ENCODE results near the gene KCNJ14. TPM values are rescaled to one million over a fixed set of nuclear protein-coding genes. Genes with fewer than 3 reads are reported as not detected.
A peak's percentile ranks its signal among the peaks of the same experiment; 100 is the strongest.

The KCNJ14 gene
- total and polyA plus RNA-seq, 11 donors: 0.20 to 2.0 (median 0.40) TPM

- H3K9me3 ChIP-seq: no peaks in the 10 kb centered on the region
- peaks cover 2 to 25% (median 16%) of the 10 kb centered on the region in 12 donors for H3K4me1 ChIP-seq
- TF ChIP-seq, protein P1, sequence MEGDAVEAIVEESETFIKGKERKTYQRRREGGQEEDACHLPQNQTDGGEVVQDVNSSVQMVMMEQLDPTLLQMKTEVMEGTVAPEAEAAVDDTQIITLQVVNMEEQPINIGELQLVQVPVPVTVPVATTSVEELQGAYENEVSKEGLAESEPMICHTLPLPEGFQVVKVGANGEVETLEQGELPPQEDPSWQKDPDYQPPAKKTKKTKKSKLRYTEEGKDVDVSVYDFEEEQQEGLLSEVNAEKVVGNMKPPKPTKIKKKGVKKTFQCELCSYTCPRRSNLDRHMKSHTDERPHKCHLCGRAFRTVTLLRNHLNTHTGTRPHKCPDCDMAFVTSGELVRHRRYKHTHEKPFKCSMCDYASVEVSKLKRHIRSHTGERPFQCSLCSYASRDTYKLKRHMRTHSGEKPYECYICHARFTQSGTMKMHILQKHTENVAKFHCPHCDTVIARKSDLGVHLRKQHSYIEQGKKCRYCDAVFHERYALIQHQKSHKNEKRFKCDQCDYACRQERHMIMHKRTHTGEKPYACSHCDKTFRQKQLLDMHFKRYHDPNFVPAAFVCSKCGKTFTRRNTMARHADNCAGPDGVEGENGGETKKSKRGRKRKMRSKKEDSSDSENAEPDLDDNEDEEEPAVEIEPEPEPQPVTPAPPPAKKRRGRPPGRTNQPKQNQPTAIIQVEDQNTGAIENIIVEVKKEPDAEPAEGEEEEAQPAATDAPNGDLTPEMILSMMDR (IDR thresholded peaks at IDR 0.05): no peak
- no peak for TF ChIP-seq POLR2A (IDR thresholded peaks at IDR 0.05)
- H3K4me3 ChIP-seq: no peak overlapping the region
- no peaks in the 10 kb centered on the region for H3K27me3 ChIP-seq
- intact Hi-C loops (cut with DNase I): no loop called here
- WGBS, 4 donors: 67 to 77% (median 74%) methylated on average over 11 to 16 of the region's 16 CpGs
- no peak for ATAC-seq
- no peak overlapping the region for H3K27ac ChIP-seq
- DNase-seq: peak in 1 of 5 donors; percentile 47
- H3K36me3 ChIP-seq: peaks cover 0 to 17% (median 14%) of the 10 kb centered on the region in 9 donors
These were observed 11.4 kb downstream of the KCNJ14 start for GRCh38 chr19:48466561-48467325.

DNA sequence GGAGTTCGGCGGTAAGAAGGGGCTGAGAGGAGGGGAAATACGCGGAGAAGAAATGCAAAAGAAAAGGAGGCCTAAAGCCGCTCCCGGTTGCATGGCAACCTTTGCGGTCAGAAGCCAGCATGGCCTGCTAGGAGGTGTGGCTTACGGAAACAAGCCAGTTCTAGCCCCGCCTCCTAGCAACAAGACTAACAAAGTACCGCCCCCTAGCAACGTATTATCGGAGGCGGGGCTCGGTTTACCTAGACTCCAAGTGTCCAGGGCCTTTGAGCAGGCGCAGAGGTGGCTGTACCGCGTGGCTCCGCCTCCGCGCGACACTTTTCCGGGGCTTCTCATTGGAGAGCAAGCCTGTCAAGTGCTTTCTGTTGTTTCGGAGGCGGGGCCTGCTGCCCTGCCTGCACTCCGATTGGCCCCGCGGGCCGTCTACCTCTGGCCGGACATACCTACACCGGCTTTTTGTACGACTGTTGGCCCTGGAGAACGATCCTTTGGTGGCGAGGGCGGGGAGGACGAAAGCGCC is 13.5 kb downstream of the KCNJ14 start:
- peak; percentile 99 to 100 (median 100) for DNase-seq
- Histone ChIP-seq H3K4me1 (peaks cover 2 to 26% (median 16%) of the 10 kb centered on the region in 12 donors), H3K4me3 (peak overlapping the region; percentile 66 to 100 (median 94)), H3K9me3 (no peaks in the 10 kb centered on the region), H3K36me3 (peaks cover 0 to 38% (median 35%) of the 10 kb centered on the region in 9 donors), H3K27ac (peak overlapping the region; percentile 94 to 100 (median 100)), H3K27me3 (no peaks in the 10 kb centered on the region)
- intact Hi-C loops (cut with DNase I): loop anchor here in 4 of 10 donors (1.0 to 2.0 kb wide), 4 partner anchors 20 to 24 kb away; partner anchors contain the start of gene GRWD1 (in 1 of the 4)
- ATAC-seq: peak; percentile 95 to 98 (median 96)
- TF ChIP-seq POLR2A (IDR thresholded peaks at IDR 0.05): no peak
- TF ChIP-seq, protein P1 (IDR thresholded peaks at IDR 0.05): peak in 2 of 12 donors; percentile 5 to 30
- WGBS, 4 donors: 0 to 1% (median 0%) methylated on average over 36 of the region's 36 CpGs

DNA sequence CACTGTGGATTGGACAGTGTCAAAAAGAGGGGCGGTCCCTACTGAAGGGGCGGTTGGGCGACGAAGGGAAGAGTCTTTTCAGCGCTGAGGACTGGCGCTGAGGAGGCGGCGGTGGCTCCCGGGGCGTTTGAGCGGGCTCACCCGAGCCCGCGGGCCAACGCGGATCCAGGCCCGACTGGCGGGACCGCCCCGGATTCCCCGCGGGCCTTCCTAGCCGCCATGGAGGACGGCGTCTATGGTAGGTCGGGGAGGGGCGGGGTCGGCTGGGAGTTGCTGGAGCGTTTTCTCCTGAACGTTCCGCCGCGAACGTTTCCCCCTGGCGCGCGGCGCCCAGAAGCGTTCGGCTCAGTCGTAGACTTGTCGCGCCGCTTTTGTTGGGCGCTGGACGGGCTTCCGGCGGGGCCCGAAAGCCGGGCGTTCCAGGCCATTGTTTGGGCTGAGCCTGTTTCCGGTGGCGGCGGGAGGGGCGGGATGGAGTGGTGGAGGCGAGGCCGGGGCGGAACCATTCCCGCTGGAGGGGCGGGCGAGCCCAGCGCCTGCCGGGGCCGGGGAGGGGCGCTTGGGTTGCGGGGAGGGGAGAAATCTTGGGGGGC is 14.0 kb downstream of the KCNJ14 start, which contains the start of gene CYTH2:
TSS of gene CYTH2 (plus strand) at position 81 of the 593 bp plus-strand sequence. CDS start at position 220, 139 bp downstream.
- TF ChIP-seq POLR2A (IDR thresholded peaks at IDR 0.05): peak; percentile 84 to 95
- TF ChIP-seq, protein P1 (IDR thresholded peaks at IDR 0.05): peak in 3 of 12 donors; percentile 1 to 33 (median 7)
- Histone ChIP-seq H3K27me3 (no peaks in the 10 kb centered on the region), H3K36me3 (peaks cover 0 to 43% (median 40%) of the 10 kb centered on the region in 9 donors), H3K4me3 (peak within 1 kb of the TSS; percentile 66 to 100 (median 94)), H3K27ac (peak within 1 kb of the TSS; percentile 94 to 100 (median 100)), H3K9me3 (no peaks in the 10 kb centered on the region), H3K4me1 (peaks cover 2 to 26% (median 16%) of the 10 kb centered on the region in 12 donors)
- 0 to 1% (median 1%) methylated on average over 31 to 66 of the region's 66 CpGs for WGBS, 4 donors
- intact Hi-C loops (cut with DNase I): loop anchor here in 3 of 10 donors (2.0 kb wide), 3 partner anchors 19 to 23 kb away; no protein-coding TSS in a partner anchor
- DNase-seq (peak; percentile 93 to 94 (median 93)), ATAC-seq (peak; percentile 35 to 81 (median 73))

Measured in heart left ventricle (tissue), 16 donors.